ENCODE data around the gene ARL3. TPM values are rescaled to one million over a fixed set of nuclear protein-coding genes. Genes with fewer than 3 reads are reported as not detected.

ARL3 gene
- total RNA-seq, 1 experiment from 2014 or later = 13.3 TPM

DNA sequence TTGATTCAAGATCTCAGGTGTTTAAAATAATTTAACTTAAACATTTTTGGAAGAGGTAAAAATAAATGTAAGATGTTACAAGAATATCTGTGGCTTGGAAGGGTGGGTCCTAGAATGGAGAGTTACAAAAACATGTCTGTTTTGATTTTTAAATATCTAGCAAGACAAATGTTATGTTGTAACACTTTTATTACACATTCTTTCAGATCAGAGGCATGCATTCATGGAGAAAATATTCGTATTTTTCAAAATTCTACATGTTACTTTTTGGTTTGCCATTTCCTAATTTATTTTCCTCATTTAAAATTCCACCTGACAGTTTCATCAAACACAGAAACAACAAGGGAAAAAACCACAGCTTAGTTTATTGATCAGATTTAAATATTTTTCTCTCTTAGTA, 39.5 kb upstream of the ARL3 start:
- Histone ChIP-seq H3K9ac (ENCODE audit: low read length) (no peak overlapping the region), H3K4me3 (replicated peaks in 1 of 2; ENCODE audit: low read depth in 1 of 2, low read length in 2 of 2) (no peak overlapping the region), H3K9me3 (ENCODE audit: control insufficient read depth in 1 of 2, insufficient read depth in 1 of 2, low read depth in 1 of 2, low read length in 2 of 2) (no peaks in the 10 kb centered on the region), H3K4me1 (ENCODE audit: control insufficient read depth in 1 of 2, insufficient read depth in 2 of 2, low read length in 2 of 2) (peaks cover 0 to 10% of the 10 kb centered on the region in 2 experiments; a peak in 2 of 4 replicates), H3K79me2 (ENCODE audit: insufficient read depth, low read length) (no peaks in the 10 kb centered on the region), H4K20me1 (ENCODE audit: insufficient read depth) (no peaks in the 10 kb centered on the region), H3K27ac (ENCODE audit: low read depth, low read length) (no peak overlapping the region), H3K27me3 (ENCODE audit: insufficient read depth, low read length) (no peaks in the 10 kb centered on the region), H3K4me2 (ENCODE audit: low read length) (no peak overlapping the region), H3K36me3 (ENCODE audit: control insufficient read depth in 1 of 2, insufficient read depth in 2 of 2, low read length in 2 of 2) (no peaks in the 10 kb centered on the region), H3K9me2 (ENCODE audit: insufficient read depth) (no peaks in the 10 kb centered on the region), H2AFZ (ENCODE audit: low read depth, low read length, poor library complexity, severe bottlenecking) (no peak overlapping the region)
- ChIA-PET CTCF (interaction anchor here (1.1 to 2.8 kb wide), 2 partner anchors 10 to 148 kb away, joined by 3 to 6 read pairs; no protein-coding TSS in a partner anchor), RAD21 (ENCODE audit: low non-redundant PET in 1 of 2, low total read pairs in 2 of 2, uncharacterized antibody in 2 of 2, unreplicated experiment in 2 of 2) (no interaction called here), POLR2A (no interaction called here)
- BruUV-seq (replicated peaks) = no TSS peak
- intact Hi-C loops (cut with micrococcal nuclease) = no loop called here
- no peak for ATAC-seq
- no peak for TF ChIP-seq ZNF274 (IDR thresholded peaks at IDR 0.05; ENCODE audit: low read depth, low read length)
- no peak for TF ChIP-seq CBX3 (IDR thresholded peaks at IDR 0.05; ENCODE audit: low read depth)
- TF ChIP-seq RAD21 (IDR thresholded peaks at IDR 0.05; ENCODE audit: low read depth) = no peak
- TF ChIP-seq SP1 (IDR thresholded peaks at IDR 0.05; ENCODE audit: low read depth) = no peak
- no peak for TF ChIP-seq EZH2 (IDR thresholded peaks at IDR 0.05)
- TF ChIP-seq, protein P1, sequence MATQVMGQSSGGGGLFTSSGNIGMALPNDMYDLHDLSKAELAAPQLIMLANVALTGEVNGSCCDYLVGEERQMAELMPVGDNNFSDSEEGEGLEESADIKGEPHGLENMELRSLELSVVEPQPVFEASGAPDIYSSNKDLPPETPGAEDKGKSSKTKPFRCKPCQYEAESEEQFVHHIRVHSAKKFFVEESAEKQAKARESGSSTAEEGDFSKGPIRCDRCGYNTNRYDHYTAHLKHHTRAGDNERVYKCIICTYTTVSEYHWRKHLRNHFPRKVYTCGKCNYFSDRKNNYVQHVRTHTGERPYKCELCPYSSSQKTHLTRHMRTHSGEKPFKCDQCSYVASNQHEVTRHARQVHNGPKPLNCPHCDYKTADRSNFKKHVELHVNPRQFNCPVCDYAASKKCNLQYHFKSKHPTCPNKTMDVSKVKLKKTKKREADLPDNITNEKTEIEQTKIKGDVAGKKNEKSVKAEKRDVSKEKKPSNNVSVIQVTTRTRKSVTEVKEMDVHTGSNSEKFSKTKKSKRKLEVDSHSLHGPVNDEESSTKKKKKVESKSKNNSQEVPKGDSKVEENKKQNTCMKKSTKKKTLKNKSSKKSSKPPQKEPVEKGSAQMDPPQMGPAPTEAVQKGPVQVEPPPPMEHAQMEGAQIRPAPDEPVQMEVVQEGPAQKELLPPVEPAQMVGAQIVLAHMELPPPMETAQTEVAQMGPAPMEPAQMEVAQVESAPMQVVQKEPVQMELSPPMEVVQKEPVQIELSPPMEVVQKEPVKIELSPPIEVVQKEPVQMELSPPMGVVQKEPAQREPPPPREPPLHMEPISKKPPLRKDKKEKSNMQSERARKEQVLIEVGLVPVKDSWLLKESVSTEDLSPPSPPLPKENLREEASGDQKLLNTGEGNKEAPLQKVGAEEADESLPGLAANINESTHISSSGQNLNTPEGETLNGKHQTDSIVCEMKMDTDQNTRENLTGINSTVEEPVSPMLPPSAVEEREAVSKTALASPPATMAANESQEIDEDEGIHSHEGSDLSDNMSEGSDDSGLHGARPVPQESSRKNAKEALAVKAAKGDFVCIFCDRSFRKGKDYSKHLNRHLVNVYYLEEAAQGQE (IDR thresholded peaks at IDR 0.05; ENCODE audit: low read depth) = no peak
- DNase-seq (ENCODE audit: low read depth, low spot score) = no peak

All from HCT116 (cell line).